KOPT-K1 (cell line): ENCODE results near the gene CPZ.

Source experiments
- H3K27ac ChIP-seq: fragments of 200-600 bp; sonication (generic); 2 replicates; pipeline ENCODE4 v1.5.1; 2016; ENCODE audit warnings: antibody characterized with exemption, mild to moderate bottlenecking, low read depth, low read length; ENCODE audit not compliant: poor library complexity, severe bottlenecking
- H3K36me3 ChIP-seq: fragments of 200-600 bp; sonication (generic); 2 replicates; pipeline ENCODE4 v1.5.1; 2017; ENCODE audit warnings: antibody characterized with exemption, mild to moderate bottlenecking, low read length, moderate library complexity; ENCODE audit not compliant: insufficient read depth
- H3K9me3 ChIP-seq: fragments of 200-600 bp; sonication (generic); 2 replicates; pipeline ENCODE4 v1.5.1; 2017; ENCODE audit warnings: antibody characterized with exemption, low read length, mild to moderate bottlenecking; ENCODE audit not compliant: insufficient read depth, poor library complexity, severe bottlenecking

Gene CPZ

GRCh38 chr4:8582941-8583654 is 9.5 kb upstream of the CPZ start:
- Histone ChIP-seq H3K9me3 (no peaks in the 10 kb centered on the region), H3K27ac (no peak overlapping the region)

GRCh38 chr4:8583655-8584025 is 8.9 kb upstream of the CPZ start:
- no peak overlapping the region for H3K27ac ChIP-seq
- no peaks in the 10 kb centered on the region for H3K9me3 ChIP-seq
- no peaks in the 10 kb centered on the region for H3K36me3 ChIP-seq

More at GRCh38 chr4:8582941-8583654, 9.5 kb upstream of the CPZ start:
- H3K36me3 ChIP-seq = no peaks in the 10 kb centered on the region

DNA sequence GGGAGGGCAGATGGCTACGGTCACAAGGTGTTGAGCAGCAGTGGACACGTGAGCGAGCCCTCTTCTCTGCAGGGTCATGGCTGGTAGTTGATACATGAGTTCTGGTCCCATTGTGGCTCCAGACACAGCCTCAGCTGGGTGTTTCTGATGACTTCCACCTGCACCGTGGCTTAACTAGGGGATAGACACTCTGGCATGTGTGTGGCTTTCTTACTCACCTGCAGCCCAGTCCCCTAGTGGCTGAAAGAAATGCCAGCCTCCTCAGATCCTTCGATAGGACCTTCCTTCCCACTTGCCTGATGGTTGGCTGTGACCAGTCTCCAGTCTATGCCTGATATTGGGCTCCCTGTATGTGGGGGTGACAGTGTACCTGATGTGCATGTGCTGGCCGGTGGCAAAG is 7.4 kb upstream of the CPZ start:
- H3K9me3 ChIP-seq = no peaks in the 10 kb centered on the region
- no peak overlapping the region for H3K27ac ChIP-seq
- no peaks in the 10 kb centered on the region for H3K36me3 ChIP-seq

GRCh38 chr4:8585721-8586212 is 6.8 kb upstream of the CPZ start:
- Histone ChIP-seq H3K27ac (no peak overlapping the region), H3K9me3 (no peaks in the 10 kb centered on the region), H3K36me3 (no peaks in the 10 kb centered on the region)

DNA sequence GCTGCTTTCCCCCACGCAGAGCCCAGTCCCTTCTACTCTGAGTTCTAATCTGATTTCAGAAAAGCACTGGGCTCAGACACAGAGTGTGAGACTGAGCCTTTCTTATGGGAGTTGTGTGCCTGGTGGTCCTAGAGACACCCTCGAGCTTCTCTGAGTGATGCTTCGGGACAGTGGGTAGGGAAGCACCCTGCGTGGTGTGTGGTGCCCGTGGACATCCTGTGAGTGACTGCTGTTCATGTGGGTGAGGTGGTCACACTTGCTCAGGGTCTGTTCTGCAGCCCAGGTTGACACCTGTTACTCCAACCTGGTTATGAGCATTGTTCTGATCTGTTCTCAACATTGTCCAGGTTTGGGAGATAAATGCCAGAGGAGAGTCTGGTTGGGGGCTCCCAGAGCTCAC is 6.3 kb upstream of the CPZ start:
- Histone ChIP-seq H3K9me3 (no peaks in the 10 kb centered on the region), H3K27ac (no peak overlapping the region), H3K36me3 (no peaks in the 10 kb centered on the region)

GRCh38 chr4:8586671-8587468 is 5.7 kb upstream of the CPZ start:
- H3K27ac ChIP-seq = no peak overlapping the region
- H3K9me3 ChIP-seq = no peaks in the 10 kb centered on the region
- H3K36me3 ChIP-seq = no peaks in the 10 kb centered on the region

DNA sequence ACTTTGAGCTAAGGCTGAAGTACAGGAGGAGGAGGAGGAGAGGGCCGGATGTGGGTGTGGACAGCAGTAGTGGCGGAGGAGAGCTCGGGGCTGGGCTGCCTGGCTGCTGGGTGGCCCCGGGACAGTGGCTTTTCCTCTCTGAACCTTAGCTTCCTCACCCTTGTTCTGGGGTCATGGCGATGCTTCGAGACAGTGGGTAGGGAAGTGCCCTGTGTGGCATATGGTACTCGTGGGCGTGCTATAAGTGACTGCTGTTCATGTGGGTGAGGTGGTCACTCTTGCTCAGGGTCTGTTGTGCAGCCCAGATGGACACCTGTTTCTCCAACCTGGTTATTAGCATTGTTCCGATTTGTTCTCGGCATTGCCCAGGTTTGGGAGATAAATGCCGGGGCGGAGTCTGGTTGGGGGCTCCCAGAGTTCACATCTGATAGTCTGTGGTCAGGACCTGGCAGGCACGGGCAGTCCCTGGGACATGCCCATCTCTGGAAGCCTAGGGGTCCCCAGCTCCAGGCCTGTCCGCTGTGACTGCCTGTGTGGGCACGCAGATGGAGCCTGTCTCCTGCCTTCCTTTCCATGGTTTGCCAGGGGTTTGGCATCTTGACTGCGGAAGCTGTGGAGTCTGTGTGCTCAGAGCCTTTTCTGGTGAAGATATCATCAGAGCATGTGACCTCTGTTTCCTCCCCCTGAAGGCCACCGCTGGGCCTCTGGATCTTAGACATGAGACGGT is 4.9 kb upstream of the CPZ start:
- Histone ChIP-seq H3K9me3 (no peaks in the 10 kb centered on the region), H3K36me3 (no peaks in the 10 kb centered on the region), H3K27ac (no peak overlapping the region)

DNA sequence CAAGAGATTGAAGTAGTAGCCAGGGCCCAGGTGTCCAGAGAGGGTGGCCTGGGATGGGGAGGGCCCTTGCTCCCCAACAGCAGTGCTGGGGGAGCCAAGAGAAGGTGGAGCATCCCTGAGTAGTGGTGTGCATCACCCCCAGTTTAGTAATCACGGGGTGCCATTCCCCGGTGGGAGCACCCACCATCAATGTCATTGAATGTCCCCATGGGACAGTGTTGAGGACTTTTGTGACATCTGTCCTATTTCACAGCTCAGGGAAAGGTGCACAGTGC is 4.4 kb upstream of the CPZ start:
- Histone ChIP-seq H3K9me3 (no peaks in the 10 kb centered on the region), H3K36me3 (no peaks in the 10 kb centered on the region)

GRCh38 chr4:8589336-8589735 is 3.2 kb upstream of the CPZ start:
- no peaks in the 10 kb centered on the region for H3K36me3 ChIP-seq
- H3K27ac ChIP-seq = no peak overlapping the region
- H3K9me3 ChIP-seq = no peaks in the 10 kb centered on the region

More for the DNA sequence above, 4.4 kb upstream of the CPZ start:
- H3K27ac ChIP-seq = no peak overlapping the region

DNA sequence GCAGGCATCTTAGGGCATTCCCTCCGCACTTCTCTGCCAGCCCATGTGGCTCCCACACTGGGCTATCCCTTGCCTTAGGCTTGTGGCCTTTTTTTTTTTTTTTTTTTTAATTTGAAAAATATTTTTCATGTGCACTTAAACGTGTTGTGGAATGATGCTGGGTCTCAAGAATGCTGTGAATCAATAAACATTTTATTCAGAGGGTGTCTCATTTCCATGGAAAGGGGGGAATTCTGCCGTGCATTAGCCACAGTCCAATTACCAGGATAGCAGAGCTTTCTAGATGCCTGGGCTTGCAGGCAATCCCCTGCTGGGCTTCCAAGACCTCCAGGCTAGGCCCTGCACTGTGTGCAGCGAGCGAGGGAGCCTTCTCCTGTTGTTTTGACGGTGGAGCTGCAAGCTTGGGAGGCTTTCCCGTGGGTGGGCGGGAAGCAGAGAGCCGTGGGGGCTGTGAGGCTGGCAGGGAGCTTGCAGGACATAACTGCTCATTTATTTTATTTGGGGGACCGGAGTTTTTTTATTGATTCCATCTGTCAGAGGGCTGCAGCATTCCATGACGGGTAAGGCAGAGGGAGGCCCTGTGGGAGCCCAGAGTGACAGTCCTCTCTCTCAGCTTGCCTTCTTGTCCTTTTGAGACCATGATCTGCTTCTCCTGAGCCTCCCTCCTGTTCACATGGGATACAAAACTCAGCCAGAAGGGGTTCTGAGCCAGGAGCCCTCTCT is 2.6 kb upstream of the CPZ start:
- Histone ChIP-seq H3K27ac (no peak overlapping the region), H3K36me3 (no peaks in the 10 kb centered on the region), H3K9me3 (no peaks in the 10 kb centered on the region)

DNA sequence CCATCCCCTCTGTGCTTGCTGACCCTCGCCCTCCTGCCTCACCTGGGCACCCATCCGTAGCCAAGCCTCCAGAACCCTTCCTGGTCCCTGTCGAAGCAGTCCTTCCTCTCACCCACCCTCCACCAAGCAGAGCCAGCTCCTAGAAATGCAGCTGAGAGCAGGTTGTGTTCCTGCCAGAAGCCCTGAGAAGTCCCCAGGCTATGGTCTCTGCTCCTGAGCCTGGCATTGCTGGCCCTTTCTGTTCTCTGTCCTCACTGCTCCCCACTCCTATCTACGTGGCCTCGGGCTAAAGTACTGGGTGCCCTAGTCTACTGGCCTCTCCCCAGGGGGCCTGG is 2.1 kb upstream of the CPZ start:
- H3K27ac ChIP-seq = no peak overlapping the region
- no peaks in the 10 kb centered on the region for H3K36me3 ChIP-seq
- H3K9me3 ChIP-seq = no peaks in the 10 kb centered on the region

DNA sequence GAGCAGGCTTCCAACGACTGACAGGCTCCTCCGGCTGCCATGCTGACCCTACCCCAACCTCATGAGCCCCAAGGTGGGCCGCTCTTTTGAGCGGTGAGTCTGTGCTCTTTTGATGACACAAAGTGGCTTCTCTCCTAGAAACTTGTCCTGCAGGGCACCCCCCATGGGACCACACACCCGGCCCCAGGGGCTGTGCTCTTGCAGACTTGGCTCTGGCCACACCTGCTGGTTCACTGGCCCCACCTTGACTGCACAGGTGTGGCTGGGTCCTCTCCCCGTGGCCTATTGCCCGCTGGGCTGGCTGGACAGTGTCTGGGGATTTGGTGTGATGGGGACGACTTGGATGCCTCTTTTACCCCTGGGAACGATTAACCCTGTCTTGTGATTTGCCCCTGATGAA is 1.5 kb upstream of the CPZ start:
- H3K27ac ChIP-seq = no peak overlapping the region
- H3K36me3 ChIP-seq = no peaks in the 10 kb centered on the region
- H3K9me3 ChIP-seq = no peaks in the 10 kb centered on the region

GRCh38 chr4:8591626-8592365 is 769 bp upstream of the CPZ start:
- no peak overlapping the region for H3K27ac ChIP-seq
- no peaks in the 10 kb centered on the region for H3K9me3 ChIP-seq
- H3K36me3 ChIP-seq = no peaks in the 10 kb centered on the region

DNA sequence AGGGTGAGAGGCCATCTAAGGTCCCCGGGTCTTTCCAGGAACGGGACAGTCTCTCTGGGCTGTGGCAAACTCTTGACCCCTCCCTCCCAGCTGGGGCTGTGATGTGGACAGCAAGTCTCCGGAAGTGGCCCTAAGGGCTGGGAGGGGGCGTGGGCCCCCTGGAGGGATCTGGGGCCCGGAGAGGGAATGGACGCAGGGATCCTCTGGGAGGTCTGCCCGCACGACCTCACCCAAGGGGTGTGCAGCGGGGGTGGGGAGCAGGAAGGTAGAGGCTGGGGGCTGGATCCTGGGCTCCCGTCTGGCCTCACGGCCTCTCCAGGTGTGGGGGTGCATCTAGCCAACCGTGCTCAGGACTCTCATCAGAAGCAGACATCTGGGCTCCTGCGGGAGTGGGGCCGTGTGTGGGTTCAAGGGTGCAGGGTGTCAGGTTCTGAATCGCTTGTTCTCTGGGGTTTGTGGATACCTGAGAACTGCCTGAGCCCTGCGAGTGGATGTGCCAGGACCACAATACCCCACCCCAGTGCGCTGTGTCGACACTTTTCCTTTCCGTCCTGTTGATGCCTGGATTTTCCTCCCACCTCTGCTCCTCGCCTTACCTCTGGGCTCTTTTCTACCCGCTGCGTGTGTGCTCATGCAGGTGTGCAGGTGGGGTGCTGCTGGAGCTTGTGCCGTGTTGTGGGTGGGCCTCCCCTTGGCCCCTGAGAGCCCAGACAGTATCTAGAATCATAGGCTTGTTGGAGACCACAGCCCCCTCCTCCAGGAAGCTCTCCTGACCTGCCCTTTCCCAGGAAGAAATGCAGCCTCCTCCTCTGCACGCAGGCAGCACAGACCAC is 915 bp downstream of the CPZ start:
- Histone ChIP-seq H3K9me3 (no peaks in the 10 kb centered on the region), H3K27ac (no peak overlapping the region), H3K36me3 (no peaks in the 10 kb centered on the region)
